Fibroblast of lung (primary cell): ENCODE data around the gene UROC1. TPM values are rescaled to one million over a fixed set of nuclear protein-coding genes. Genes with fewer than 3 reads are reported as not detected.

Experiments
- DNase-seq, 2 donors: peaks; one replicate each; pipeline versions ENCODE4 v3.0.0 to v3.0.0-alpha.2; 2010; ENCODE audit warnings: low read depth in 2 of 2
- H2AFZ ChIP-seq: 2 replicates; pipeline ENCODE4 v1.5.1; 2012; ENCODE audit warnings: low read length, control low read depth, inconsistent platforms
- H3K27ac ChIP-seq: 2 replicates; pipeline ENCODE4 v1.5.1; 2011; ENCODE audit warnings: low read length, control low read depth; ENCODE audit not compliant: insufficient read depth
- H3K27me3 ChIP-seq: 2 replicates; pipeline ENCODE4 v1.5.1; 2011; ENCODE audit warnings: mild to moderate bottlenecking, low read length; ENCODE audit not compliant: control insufficient read depth, insufficient read depth
- H3K36me3 ChIP-seq: 2 replicates; pipeline ENCODE4 v1.5.1; 2011; ENCODE audit warnings: low read length; ENCODE audit not compliant: control insufficient read depth, insufficient read depth
- H3K4me1 ChIP-seq: 2 replicates; pipeline ENCODE4 v1.5.1; 2011; ENCODE audit warnings: low read length; ENCODE audit not compliant: control insufficient read depth, insufficient read depth; ENCODE audit errors: extremely low read depth
- H3K4me2 ChIP-seq: 2 replicates; pipeline ENCODE4 v1.5.1; 2011; ENCODE audit warnings: low read length, control low read depth; ENCODE audit not compliant: insufficient read depth; ENCODE audit errors: extremely low read depth
- H3K4me3 ChIP-seq, 4 experiments: fragments of 200-600 bp in 1 of 4; sonication (generic) in 1 of 4; replicated peaks in 1 of 4; 2 replicates each; pipeline ENCODE4 v1.5.1; 2011 to 2016; ENCODE audit warnings: low read length in 4 of 4, low read depth in 3 of 4, mild to moderate bottlenecking in 3 of 4, control low read depth in 2 of 4, inconsistent platforms in 1 of 4, mixed read lengths in 1 of 4; ENCODE audit not compliant: insufficient read depth in 1 of 4; ENCODE audit errors: control extremely low read depth in 1 of 4
- H3K79me2 ChIP-seq: 2 replicates; pipeline ENCODE4 v1.5.1; 2012; ENCODE audit warnings: mild to moderate bottlenecking, low read length, inconsistent platforms; ENCODE audit not compliant: control insufficient read depth, insufficient read depth
- H3K9ac ChIP-seq: 2 replicates; pipeline ENCODE4 v1.5.1; 2011; ENCODE audit warnings: mild to moderate bottlenecking, low read length, control low read depth; ENCODE audit not compliant: insufficient read depth
- H3K9me3 ChIP-seq: 2 replicates; pipeline ENCODE4 v1.5.1; 2012; ENCODE audit warnings: low read depth, low read length; ENCODE audit not compliant: control insufficient read depth, insufficient read depth
- H4K20me1 ChIP-seq: 2 replicates; pipeline ENCODE4 v1.5.1; 2011; ENCODE audit warnings: low read length; ENCODE audit not compliant: control insufficient read depth, insufficient read depth; ENCODE audit errors: extremely low read depth
- CTCF ChIP-seq, 2 donors: IDR thresholded peaks in 1 of 2; conservative IDR thresholded peaks in 1 of 2; 1 replicate in 1 of 2; 2 replicates in 1 of 2; pipeline ENCODE4 v1.5.1; 2011 to 2012; ENCODE audit warnings: low read length in 2 of 2, control low read depth in 1 of 2, inconsistent platforms in 1 of 2, low read depth in 1 of 2, mild to moderate bottlenecking in 1 of 2
- EZH2 ChIP-seq: IDR thresholded peaks from 2 replicates; pipeline ENCODE4 v1.5.1; 2012; ENCODE audit warnings: low read length, control low read depth, mild to moderate bottlenecking; ENCODE audit errors: missing control alignments
- polyA plus RNA-seq, 2 donors: library from polyadenylated mRNA; depleted of rRNA in 1 of 2; stranded (reverse) in 1 of 2; unstranded in 1 of 2; fragments of >200 nt; gene quantifications; 2 replicates each; pipeline ENCODE4 v1.2.1, GENCODE V29; 2011 to 2012; ENCODE audit warnings: missing spikeins in 1 of 2
- total RNA-seq: library from RNA; depleted of rRNA; stranded (reverse); fragments of >200 nt; gene quantifications from 2 replicates; pipeline ENCODE4 v1.2.1, GENCODE V29; 2014

Gene UROC1
- total and polyA plus RNA-seq, 2 donors (not counting 1 experiment from before 2014, with no cell fraction given) = not detected

- Histone ChIP-seq H3K79me2 (no peaks in the 10 kb centered on the region), H4K20me1 (no peaks in the 10 kb centered on the region), H3K9ac (no peak overlapping the region), H2AFZ (peak overlapping the region; percentile 10), H3K4me1 (peaks cover 15% of the 10 kb centered on the region), H3K36me3 (no peaks in the 10 kb centered on the region), H3K9me3 (no peaks in the 10 kb centered on the region), H3K27ac (peak overlapping the region; percentile 37), H3K4me2 (peak overlapping the region; percentile 34), H3K4me3 (no peak overlapping the region), H3K27me3 (peaks cover 8% of the 10 kb centered on the region)
- DNase-seq = no peak
- TF ChIP-seq EZH2 (no peak), CTCF (conservative IDR thresholded peaks at IDR 0.05 in 1 of 2, IDR thresholded peaks at IDR 0.05 in 1 of 2; ENCODE audit: low read depth in 1 of 2, low read length in 2 of 2) (no peak)
Measured at GRCh38 chr3:126540951-126541627, 23.5 kb upstream of the UROC1 start.

- peak overlapping the region; percentile 37 for H3K27ac ChIP-seq
- no peak overlapping the region for H2AFZ ChIP-seq
- H3K27me3 ChIP-seq = peaks cover 14% of the 10 kb centered on the region
Measured at GRCh38 chr3:126540342-126540849, 22.8 kb upstream of the UROC1 start.

More at GRCh38 chr3:126540342-126540849, 22.8 kb upstream of the UROC1 start:
- Histone ChIP-seq H3K9me3 (no peaks in the 10 kb centered on the region), H3K9ac (peak overlapping the region; percentile 20), H3K4me1 (peaks cover 15% of the 10 kb centered on the region), H3K36me3 (no peaks in the 10 kb centered on the region), H3K4me2 (peak overlapping the region; percentile 56), H3K4me3 (no peak overlapping the region), H4K20me1 (no peaks in the 10 kb centered on the region), H3K79me2 (no peaks in the 10 kb centered on the region)
- TF ChIP-seq CTCF (conservative IDR thresholded peaks at IDR 0.05 in 1 of 2, IDR thresholded peaks at IDR 0.05 in 1 of 2; ENCODE audit: low read depth in 1 of 2, low read length in 2 of 2) = no peak
- DNase-seq = peak; percentile 89 to 90
